GM19023 (cell line): Measurements from ENCODE around the gene ZMIZ1.

Experiments used
- ATAC-seq: cut with Tn5 transposase; IDR thresholded peaks from one replicate; pipeline ENCODE4 v1.9.1; 2021; ENCODE audit warnings: mild to moderate bottlenecking, moderate library complexity; ENCODE audit not compliant: unreplicated experiment

The ZMIZ1 gene

GRCh38 chr10:79196470-79197461 is 128.0 kb downstream of the ZMIZ1 start:
- no peak for ATAC-seq

GRCh38 chr10:79197558-79197957 is 128.8 kb downstream of the ZMIZ1 start:
- no peak for ATAC-seq

DNA sequence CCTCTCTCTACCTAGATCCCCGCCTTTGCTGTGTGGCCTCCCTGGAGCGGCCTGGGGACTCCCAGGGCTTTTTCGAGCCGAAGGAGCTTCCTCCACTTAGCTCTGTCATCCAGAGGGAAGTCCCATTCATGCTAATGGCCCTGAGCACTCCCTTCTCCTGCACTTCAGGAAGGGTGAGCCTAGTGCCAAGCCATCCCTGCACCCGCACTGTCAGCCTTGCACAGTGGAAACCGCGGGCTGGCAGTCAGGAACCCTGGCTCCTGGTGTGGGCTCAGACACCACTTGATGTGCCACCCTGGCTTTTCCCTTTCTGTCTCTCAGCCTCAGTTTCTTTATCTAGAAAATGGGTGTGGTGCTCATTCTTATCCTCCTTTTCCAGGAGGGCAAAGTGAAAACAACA is 131.6 kb downstream of the ZMIZ1 start:
- no peak for ATAC-seq

DNA sequence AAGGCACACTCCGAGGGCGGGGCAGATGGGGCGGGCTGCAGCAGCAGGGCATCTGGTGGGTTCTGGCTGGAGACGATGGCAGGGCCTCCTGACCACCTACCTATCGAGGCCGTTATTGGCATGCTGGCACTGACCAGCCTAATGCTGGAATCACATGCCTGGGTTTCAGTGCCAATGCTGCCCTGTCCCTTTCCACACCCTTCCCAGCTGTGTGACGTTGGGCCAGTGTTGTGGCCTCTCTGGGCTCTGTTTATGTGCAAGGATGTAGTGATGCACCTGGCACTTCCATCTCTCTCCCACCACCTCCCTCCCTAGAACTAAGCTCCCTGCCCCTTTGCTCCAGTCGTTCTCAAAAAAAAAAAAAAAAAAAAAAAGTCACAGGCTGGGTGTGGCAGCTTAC is 132.9 kb downstream of the ZMIZ1 start:
- ATAC-seq: no peak

DNA sequence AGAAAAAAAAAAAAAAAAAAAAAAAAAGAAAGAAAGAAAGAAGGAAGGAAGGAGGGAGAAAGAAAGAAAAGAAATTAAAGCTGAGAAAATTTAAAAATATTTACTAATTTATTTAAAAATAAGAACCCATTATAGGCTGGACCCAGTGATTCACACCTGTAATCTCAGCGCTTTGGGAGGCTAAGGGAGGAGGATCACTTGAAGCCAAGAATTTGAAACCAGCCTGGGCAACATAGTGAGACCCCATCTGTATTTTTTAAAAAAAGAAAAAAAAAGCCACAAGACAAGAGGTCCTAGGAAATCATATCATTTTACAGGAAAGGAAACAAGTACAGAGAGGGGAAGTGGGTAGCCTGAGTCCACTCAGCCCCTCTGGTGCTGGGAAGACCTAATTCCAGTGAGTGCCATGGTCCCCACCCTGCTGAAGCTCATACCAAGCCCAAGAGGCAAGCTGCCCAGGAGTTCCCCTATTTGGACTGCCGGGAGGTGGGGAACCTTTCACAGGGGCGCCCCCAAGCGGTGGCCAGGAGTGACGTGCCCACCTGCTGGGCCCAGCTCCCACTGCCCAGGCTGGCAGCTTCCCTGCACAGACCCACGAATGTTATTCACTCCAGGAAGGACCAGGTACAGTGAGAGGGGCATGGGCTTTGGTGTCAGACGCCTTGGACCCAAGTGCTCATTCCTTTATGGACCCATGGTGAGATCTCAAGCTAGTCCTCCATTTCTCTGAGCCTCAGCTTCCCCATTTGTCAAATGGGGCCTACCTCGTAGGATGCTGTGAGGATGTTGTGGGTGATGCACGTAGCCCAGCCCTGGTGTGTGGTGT is 133.6 kb downstream of the ZMIZ1 start:
- no peak for ATAC-seq

DNA sequence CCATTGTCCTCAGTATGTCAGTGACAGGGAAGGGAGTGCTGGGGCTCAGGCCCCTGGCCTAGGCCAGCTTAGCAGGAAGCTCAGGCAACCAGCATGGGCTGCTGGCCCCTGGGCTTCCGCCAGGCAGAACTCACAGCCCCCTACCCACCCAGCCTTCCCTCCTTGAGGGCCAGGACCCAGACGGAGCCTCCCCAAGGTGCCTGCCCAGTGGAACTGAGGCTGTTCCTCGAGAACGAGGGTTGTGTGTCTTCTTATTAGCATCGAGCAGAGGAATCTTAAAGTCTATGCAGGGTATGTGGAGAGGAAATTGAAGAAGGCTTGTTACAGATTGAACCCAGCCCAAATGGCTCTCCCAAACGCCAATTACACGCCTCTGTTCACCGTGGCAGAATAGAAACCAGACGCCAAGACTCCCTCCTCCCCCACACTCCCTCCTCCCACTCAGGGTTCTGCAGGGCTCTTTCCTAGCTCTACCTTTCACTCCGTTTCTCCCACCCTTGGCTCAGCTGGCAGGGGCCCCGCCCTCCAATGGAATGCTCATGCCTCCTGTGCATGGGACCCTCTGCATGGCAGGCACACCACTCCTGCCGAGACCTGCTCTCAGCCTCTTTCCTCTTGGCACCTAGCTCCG is 134.4 kb downstream of the ZMIZ1 start:
- no peak for ATAC-seq

DNA sequence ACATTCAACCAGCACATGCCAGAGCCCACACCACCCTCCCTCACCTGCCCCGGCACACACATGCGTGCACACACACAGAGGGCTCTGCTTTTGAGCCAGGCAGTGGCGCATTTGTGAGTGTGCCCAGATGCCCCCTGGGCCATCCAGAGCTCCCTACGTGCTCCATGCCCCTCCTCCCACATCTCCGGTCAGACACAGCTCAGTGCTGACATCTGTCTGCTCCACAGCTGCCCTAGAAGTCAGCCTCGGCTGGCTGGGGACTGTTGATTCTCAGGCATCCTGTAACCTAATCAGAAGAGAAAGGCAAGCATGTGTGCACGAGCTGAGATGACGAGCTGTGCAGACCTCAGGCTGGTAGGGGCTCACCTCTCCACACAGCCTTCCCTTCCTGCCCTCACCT is 135.1 kb downstream of the ZMIZ1 start:
- no peak for ATAC-seq

- ATAC-seq: no peak
Measured at GRCh38 chr10:79206300-79207095, 137.7 kb downstream of the ZMIZ1 start.

GRCh38 chr10:79207096-79207357 is 138.3 kb downstream of the ZMIZ1 start:
- no peak for ATAC-seq

- no peak for ATAC-seq
Measured at GRCh38 chr10:79207726-79208125, 139.0 kb downstream of the ZMIZ1 start.

DNA sequence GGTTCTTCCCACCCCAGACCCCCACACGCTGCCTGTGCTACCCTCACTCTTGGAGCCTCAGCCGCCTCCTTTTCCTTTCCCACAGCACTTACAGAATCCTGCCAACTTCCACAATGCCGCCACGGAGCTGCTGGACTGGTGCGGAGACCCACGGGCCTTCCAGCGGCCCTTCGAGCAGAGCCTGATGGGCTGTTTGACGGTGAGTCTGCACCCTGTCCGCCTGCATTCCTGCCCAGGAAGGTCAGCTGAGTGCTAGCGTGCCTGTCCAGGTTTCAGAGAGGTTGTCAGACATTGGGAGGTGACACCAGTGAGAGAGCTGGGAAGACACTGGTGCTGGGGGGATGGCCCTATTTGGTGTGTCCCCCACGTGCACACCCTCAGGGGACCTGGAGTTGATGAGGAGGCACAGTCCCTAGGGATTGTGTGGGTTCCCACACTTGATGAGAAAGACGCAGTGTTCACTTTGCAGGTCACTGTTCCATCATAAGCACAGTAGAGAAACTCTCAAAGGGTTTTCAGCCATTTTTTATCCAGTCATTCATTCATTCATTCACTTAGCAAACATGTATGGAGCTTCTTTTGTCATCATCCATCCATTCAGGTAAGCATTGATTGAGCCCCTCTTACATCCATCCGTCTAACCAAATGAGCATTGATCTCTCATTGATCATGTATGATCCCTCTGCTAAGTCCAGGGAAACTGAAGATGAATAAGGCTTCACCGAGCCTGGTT is 139.7 kb downstream of the ZMIZ1 start:
- ATAC-seq: no peak

- ATAC-seq: no peak
Measured at GRCh38 chr10:79209340-79209739, 140.6 kb downstream of the ZMIZ1 start.

DNA sequence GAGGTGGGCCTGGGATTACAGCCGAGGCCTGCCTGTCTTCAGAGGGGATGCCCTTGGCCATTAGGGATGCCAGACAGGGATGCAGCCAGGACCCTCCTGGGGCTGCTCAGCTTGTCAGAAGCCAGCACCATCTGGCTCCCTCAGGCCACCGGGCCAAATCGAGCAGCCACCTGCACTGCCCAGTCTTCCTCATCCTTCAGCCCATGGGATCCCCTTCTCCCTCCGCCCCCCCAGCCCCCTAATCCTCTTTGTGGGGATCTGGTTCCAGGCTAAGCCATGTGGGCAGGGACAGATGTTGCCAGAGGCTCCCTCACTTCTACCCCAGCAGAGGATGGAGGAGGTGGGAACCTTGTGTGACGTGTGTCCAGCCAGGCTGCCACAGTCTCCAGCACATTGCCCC is 141.1 kb downstream of the ZMIZ1 start:
- no peak for ATAC-seq

- ATAC-seq: no peak
Measured at GRCh38 chr10:79210672-79211071, 141.9 kb downstream of the ZMIZ1 start.

DNA sequence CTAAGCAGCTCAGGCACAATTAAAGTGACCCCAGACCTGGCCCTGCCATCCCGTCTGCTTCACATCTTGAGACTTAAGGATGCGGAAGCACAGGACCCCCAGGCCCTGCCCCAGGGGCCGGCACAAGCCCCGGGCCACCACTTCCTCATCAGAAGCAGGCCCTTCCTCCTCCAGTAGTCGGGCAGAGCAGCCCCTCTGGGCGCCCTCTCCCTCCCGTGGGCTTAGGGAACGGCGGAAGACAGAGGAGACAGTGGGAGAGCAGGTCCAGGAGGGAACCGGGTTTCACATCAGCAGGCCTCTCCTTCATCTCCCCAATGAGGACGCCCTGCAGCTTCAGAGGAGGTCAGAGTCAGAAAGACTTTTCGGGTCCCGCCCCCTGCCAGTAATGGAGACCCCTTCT is 142.8 kb downstream of the ZMIZ1 start:
- no peak for ATAC-seq

GRCh38 chr10:79215531-79215930 is 146.8 kb downstream of the ZMIZ1 start:
- no peak for ATAC-seq

DNA sequence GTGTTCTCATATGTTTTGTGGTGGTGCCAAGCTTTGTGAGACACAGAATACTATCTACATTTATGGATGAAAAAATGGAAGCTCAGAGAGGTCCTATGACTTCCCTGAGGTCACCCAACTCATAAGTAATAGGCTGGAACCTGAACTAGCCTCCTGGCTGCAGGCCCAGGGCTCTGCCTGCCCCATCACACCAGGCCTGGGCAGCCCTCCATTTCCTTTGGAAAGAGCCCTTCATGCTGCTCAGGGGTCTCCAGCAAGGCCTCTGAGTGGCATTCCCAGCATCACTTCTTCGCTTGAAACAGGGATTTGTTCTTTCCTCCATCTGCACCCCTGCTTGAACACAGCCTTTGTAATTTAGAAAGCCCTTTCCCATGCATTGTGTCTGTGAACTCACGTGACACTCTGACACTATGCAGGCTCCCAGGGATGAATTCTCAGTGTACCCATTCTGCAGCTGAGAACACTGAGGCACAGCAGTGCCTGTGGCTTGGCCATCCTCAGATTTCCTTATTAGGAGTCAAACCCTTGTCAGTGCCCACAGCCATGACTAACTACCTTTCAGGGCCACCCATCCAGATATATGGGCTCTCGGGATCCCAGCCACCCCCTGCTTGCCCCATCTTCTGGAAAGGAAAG is 150.7 kb downstream of the ZMIZ1 start:
- ATAC-seq: no peak

- ATAC-seq: no peak
Measured at GRCh38 chr10:79220307-79220706, 151.5 kb downstream of the ZMIZ1 start.

- no peak for ATAC-seq
Measured at GRCh38 chr10:79221110-79222051, 152.6 kb downstream of the ZMIZ1 start.
